Measurements from ENCODE around the gene IFT81.
"Not testable (repeated sequence)": the region's sequence is repeated elsewhere in the genome, so short reads cannot be mapped to it uniquely, and the experiment has no call there.

Gene IFT81

GRCh38 chr12:110084314-110085015 is 39.7 kb upstream of the IFT81 start:
- Mint-ChIP-seq H3K9me3 (no peaks in the 10 kb centered on the region), H3K27ac (no peak overlapping the region), H3K4me1 (no peaks in the 10 kb centered on the region), H3K36me3 (ENCODE audit: low read depth) (no peaks in the 10 kb centered on the region), H3K4me3 (no peak overlapping the region), H3K27me3 (ENCODE audit: low read depth) (peaks cover 9% of the 10 kb centered on the region)
- TF ChIP-seq CTCF (IDR thresholded peaks at IDR 0.05; ENCODE audit: unreplicated experiment in 3 of 3) = no peak

- not testable (repeated sequence) for H3K27me3 Mint-ChIP-seq (ENCODE audit: low read depth); H3K9me3 Mint-ChIP-seq; H3K4me3 Mint-ChIP-seq; H3K4me1 Mint-ChIP-seq; H3K36me3 Mint-ChIP-seq (ENCODE audit: low read depth); H3K27ac Mint-ChIP-seq
Observed at GRCh38 chr12:110088216-110088615, 35.9 kb upstream of the IFT81 start.

- Mint-ChIP-seq H3K4me1 (no peaks in the 10 kb centered on the region), H3K9me3 (no peaks in the 10 kb centered on the region), H3K4me3 (no peak overlapping the region), H3K27me3 (ENCODE audit: low read depth) (peaks cover 7% of the 10 kb centered on the region), H3K36me3 (ENCODE audit: low read depth) (no peaks in the 10 kb centered on the region), H3K27ac (no peak overlapping the region)
- TF ChIP-seq CTCF (IDR thresholded peaks at IDR 0.05; ENCODE audit: unreplicated experiment in 3 of 3) = no peak
Observed at GRCh38 chr12:110088936-110089335, 35.2 kb upstream of the IFT81 start.

- no peak overlapping the region for H3K27ac Mint-ChIP-seq
- no peak for TF ChIP-seq CTCF (IDR thresholded peaks at IDR 0.05; ENCODE audit: unreplicated experiment in 3 of 3)
- no peaks in the 10 kb centered on the region for H3K9me3 Mint-ChIP-seq
- no peaks in the 10 kb centered on the region for H3K36me3 Mint-ChIP-seq (ENCODE audit: low read depth)
- no peaks in the 10 kb centered on the region for H3K4me1 Mint-ChIP-seq
- H3K4me3 Mint-ChIP-seq = no peak overlapping the region
- H3K27me3 Mint-ChIP-seq (ENCODE audit: low read depth) = peaks cover 7% of the 10 kb centered on the region
Observed at GRCh38 chr12:110090266-110091135, 33.7 kb upstream of the IFT81 start.

GRCh38 chr12:110091136-110091711 is 32.9 kb upstream of the IFT81 start:
- no peaks in the 10 kb centered on the region for H3K4me1 Mint-ChIP-seq
- peaks cover 7% of the 10 kb centered on the region for H3K27me3 Mint-ChIP-seq (ENCODE audit: low read depth)
- no peak overlapping the region for H3K4me3 Mint-ChIP-seq
- TF ChIP-seq CTCF (IDR thresholded peaks at IDR 0.05; ENCODE audit: unreplicated experiment in 3 of 3) = no peak
- H3K36me3 Mint-ChIP-seq (ENCODE audit: low read depth) = no peaks in the 10 kb centered on the region
- no peaks in the 10 kb centered on the region for H3K9me3 Mint-ChIP-seq
- no peak overlapping the region for H3K27ac Mint-ChIP-seq

- no peak overlapping the region for H3K4me3 Mint-ChIP-seq
- H3K36me3 Mint-ChIP-seq (ENCODE audit: low read depth) = no peaks in the 10 kb centered on the region
- H3K4me1 Mint-ChIP-seq = no peaks in the 10 kb centered on the region
- H3K27ac Mint-ChIP-seq = no peak overlapping the region
- no peaks in the 10 kb centered on the region for H3K9me3 Mint-ChIP-seq
- TF ChIP-seq CTCF (IDR thresholded peaks at IDR 0.05; ENCODE audit: unreplicated experiment in 3 of 3) = no peak
- H3K27me3 Mint-ChIP-seq (ENCODE audit: low read depth) = peaks cover 7% of the 10 kb centered on the region
Observed at GRCh38 chr12:110093631-110094311, 30.4 kb upstream of the IFT81 start.
